Measurements from ENCODE around the gene EPHA2. TPM values are rescaled to one million over a fixed set of nuclear protein-coding genes. Genes with fewer than 3 reads are reported as not detected.
"Not testable (repeated sequence)": the region's sequence is repeated elsewhere in the genome, so short reads cannot be mapped to it uniquely, and the experiment has no call there.

EPHA2 gene
- total RNA-seq, 2 donors from 2014 or later: 0.07 to 0.16 TPM

- H3K36me3 Mint-ChIP-seq: no peaks in the 10 kb centered on the region
- ATAC-seq: no peak
- no peak for DNase-seq (ENCODE audit: low spot score in 2 of 2)
- no peak overlapping the region for H3K27ac Mint-ChIP-seq
- no peaks in the 10 kb centered on the region for H3K9me3 Mint-ChIP-seq
Observed at GRCh38 chr1:16174261-16174868, 18.5 kb upstream of the EPHA2 start.

GRCh38 chr1:16173447-16174260 lies 17.8 kb upstream of the EPHA2 start:
- DNase-seq (ENCODE audit: low spot score in 2 of 2) (no peak), ATAC-seq (no peak)
- no peaks in the 10 kb centered on the region for H3K36me3 Mint-ChIP-seq
- no peak overlapping the region for H3K27ac Mint-ChIP-seq
- no peaks in the 10 kb centered on the region for H3K9me3 Mint-ChIP-seq

- DNase-seq (ENCODE audit: low spot score in 2 of 2) (no peak), ATAC-seq (no peak)
- Mint-ChIP-seq H3K27ac (no peak overlapping the region), H3K36me3 (no peaks in the 10 kb centered on the region), H3K9me3 (no peaks in the 10 kb centered on the region)
Observed at GRCh38 chr1:16172964-16173446, 17.1 kb upstream of the EPHA2 start.

GRCh38 chr1:16172218-16172830 lies 16.5 kb upstream of the EPHA2 start:
- Mint-ChIP-seq H3K27ac (no peak overlapping the region), H3K36me3 (no peaks in the 10 kb centered on the region), H3K9me3 (no peaks in the 10 kb centered on the region)
- DNase-seq (ENCODE audit: low spot score in 2 of 2): no peak
- ATAC-seq: no peak

GRCh38 chr1:16171314-16172151 lies 15.7 kb upstream of the EPHA2 start:
- Mint-ChIP-seq H3K27ac (no peak overlapping the region), H3K9me3 (no peaks in the 10 kb centered on the region), H3K36me3 (no peaks in the 10 kb centered on the region)
- DNase-seq (ENCODE audit: low spot score in 2 of 2) (no peak), ATAC-seq (no peak)

GRCh38 chr1:16170283-16170673 lies 14.4 kb upstream of the EPHA2 start:
- no peak for ATAC-seq
- Mint-ChIP-seq H3K27ac (no peak overlapping the region), H3K36me3 (no peaks in the 10 kb centered on the region), H3K9me3 (no peaks in the 10 kb centered on the region)
- DNase-seq (ENCODE audit: low spot score in 2 of 2): no peak

GRCh38 chr1:16168622-16169360 lies 12.9 kb upstream of the EPHA2 start:
- Mint-ChIP-seq H3K27ac (no peak overlapping the region), H3K36me3 (no peaks in the 10 kb centered on the region), H3K9me3 (no peaks in the 10 kb centered on the region)
- DNase-seq (ENCODE audit: low spot score in 2 of 2): no peak
- peak; percentile 39 to 55 for ATAC-seq

- not testable (repeated sequence) for H3K27ac Mint-ChIP-seq; H3K9me3 Mint-ChIP-seq; DNase-seq (ENCODE audit: low spot score in 2 of 2); ATAC-seq; H3K36me3 Mint-ChIP-seq
Observed at GRCh38 chr1:16168144-16168495, 12.3 kb upstream of the EPHA2 start.

- Mint-ChIP-seq H3K36me3 (no peaks in the 10 kb centered on the region), H3K9me3 (no peaks in the 10 kb centered on the region), H3K27ac (no peak overlapping the region)
- peak; percentile 73 to 88 for ATAC-seq
- peak in 1 of 2 donors; percentile 60 for DNase-seq (ENCODE audit: low spot score in 2 of 2)
Observed at GRCh38 chr1:16167331-16168143, 11.7 kb upstream of the EPHA2 start.

- ATAC-seq (no peak), DNase-seq (ENCODE audit: low spot score in 2 of 2) (no peak)
- Mint-ChIP-seq H3K27ac (no peak overlapping the region), H3K36me3 (no peaks in the 10 kb centered on the region), H3K9me3 (no peaks in the 10 kb centered on the region)
Observed at GRCh38 chr1:16166117-16166516, 10.2 kb upstream of the EPHA2 start.

GRCh38 chr1:16165548-16165947 lies 9.7 kb upstream of the EPHA2 start:
- ATAC-seq (no peak), DNase-seq (ENCODE audit: low spot score in 2 of 2) (no peak)
- no peaks in the 10 kb centered on the region for H3K9me3 Mint-ChIP-seq
- H3K36me3 Mint-ChIP-seq: no peaks in the 10 kb centered on the region
- H3K27ac Mint-ChIP-seq: no peak overlapping the region

GRCh38 chr1:16165073-16165364 lies 9.2 kb upstream of the EPHA2 start:
- Mint-ChIP-seq H3K9me3 (no peaks in the 10 kb centered on the region), H3K36me3 (no peaks in the 10 kb centered on the region), H3K27ac (peak overlapping the region in 1 of 2 donors; percentile 58)
- DNase-seq (ENCODE audit: low spot score in 2 of 2): no peak
- ATAC-seq: no peak

- ATAC-seq (peak in 1 of 2 donors; percentile 40), DNase-seq (ENCODE audit: low spot score in 2 of 2) (no peak)
- H3K36me3 Mint-ChIP-seq: no peaks in the 10 kb centered on the region
- peak overlapping the region in 1 of 2 donors; percentile 58 for H3K27ac Mint-ChIP-seq
- no peaks in the 10 kb centered on the region for H3K9me3 Mint-ChIP-seq
Observed at GRCh38 chr1:16164213-16165072, 8.6 kb upstream of the EPHA2 start.

GRCh38 chr1:16163608-16164212 lies 7.8 kb upstream of the EPHA2 start:
- not testable (repeated sequence) for H3K27ac Mint-ChIP-seq; H3K9me3 Mint-ChIP-seq; ATAC-seq; DNase-seq (ENCODE audit: low spot score in 2 of 2); H3K36me3 Mint-ChIP-seq

Data from activated naive CD4-positive, alpha-beta T cell treated with anti-CD3 and anti-CD28 coated beads, Interleukin-2, amount 50 U/mL, for 72 hours (primary cell).